Measurements from ENCODE around the gene P4HB. TPM values are rescaled to one million over a fixed set of nuclear protein-coding genes. Genes with fewer than 3 reads are reported as not detected.
"Not testable (repeated sequence)": the region's sequence is repeated elsewhere in the genome, so short reads cannot be mapped to it uniquely, and the experiment has no call there.

P4HB gene
- total RNA-seq, 1 donor = 1,240 TPM

- H3K79me2 ChIP-seq (ENCODE audit: insufficient read depth, low read length) = no peaks in the 10 kb centered on the region
- H3K9me3 ChIP-seq (ENCODE audit: low read depth, low read length) = no peaks in the 10 kb centered on the region
- H3K4me1 ChIP-seq (ENCODE audit: insufficient read depth, low read length) = no peaks in the 10 kb centered on the region
- no peak for TF ChIP-seq CTCF (IDR thresholded peaks at IDR 0.05; ENCODE audit: extremely low read depth, low read depth, low read length)
- H3K4me2 ChIP-seq (ENCODE audit: insufficient read depth, low read length) = no peak overlapping the region
- H4K20me1 ChIP-seq (ENCODE audit: insufficient read depth, low read length) = peaks cover 24% of the 10 kb centered on the region
- no peak for DNase-seq (ENCODE audit: insufficient read length, low spot score, missing footprints)
- H3K4me3 ChIP-seq (ENCODE audit: insufficient read depth, low read length) = no peak overlapping the region
- no peak overlapping the region for H3K27ac ChIP-seq (ENCODE audit: low read depth, low read length)
- no peaks in the 10 kb centered on the region for H3K27me3 ChIP-seq (ENCODE audit: insufficient read depth, low read length)
- H2AFZ ChIP-seq (ENCODE audit: low read length) = no peak overlapping the region
- peaks cover 56% of the 10 kb centered on the region for H3K36me3 ChIP-seq (ENCODE audit: insufficient read depth, low read length)
These were observed 17.4 kb downstream of the P4HB start for GRCh38 chr17:81842725-81843504.

- no peaks in the 10 kb centered on the region for H3K79me2 ChIP-seq (ENCODE audit: insufficient read depth, low read length)
- TF ChIP-seq CTCF (IDR thresholded peaks at IDR 0.05; ENCODE audit: extremely low read depth, low read depth, low read length) = no peak
- no peak overlapping the region for H3K4me2 ChIP-seq (ENCODE audit: insufficient read depth, low read length)
- no peak overlapping the region for H3K27ac ChIP-seq (ENCODE audit: low read depth, low read length)
- H3K27me3 ChIP-seq (ENCODE audit: insufficient read depth, low read length) = no peaks in the 10 kb centered on the region
- no peaks in the 10 kb centered on the region for H3K9me3 ChIP-seq (ENCODE audit: low read depth, low read length)
- no peak for DNase-seq (ENCODE audit: insufficient read length, low spot score, missing footprints)
- no peak overlapping the region for H3K4me3 ChIP-seq (ENCODE audit: insufficient read depth, low read length)
- H4K20me1 ChIP-seq (ENCODE audit: insufficient read depth, low read length) = peaks cover 24% of the 10 kb centered on the region
- no peaks in the 10 kb centered on the region for H3K4me1 ChIP-seq (ENCODE audit: insufficient read depth, low read length)
- no peak overlapping the region for H2AFZ ChIP-seq (ENCODE audit: low read length)
- H3K36me3 ChIP-seq (ENCODE audit: insufficient read depth, low read length) = peaks cover 53% of the 10 kb centered on the region
These were observed 18.0 kb downstream of the P4HB start for GRCh38 chr17:81842378-81842724.

DNA sequence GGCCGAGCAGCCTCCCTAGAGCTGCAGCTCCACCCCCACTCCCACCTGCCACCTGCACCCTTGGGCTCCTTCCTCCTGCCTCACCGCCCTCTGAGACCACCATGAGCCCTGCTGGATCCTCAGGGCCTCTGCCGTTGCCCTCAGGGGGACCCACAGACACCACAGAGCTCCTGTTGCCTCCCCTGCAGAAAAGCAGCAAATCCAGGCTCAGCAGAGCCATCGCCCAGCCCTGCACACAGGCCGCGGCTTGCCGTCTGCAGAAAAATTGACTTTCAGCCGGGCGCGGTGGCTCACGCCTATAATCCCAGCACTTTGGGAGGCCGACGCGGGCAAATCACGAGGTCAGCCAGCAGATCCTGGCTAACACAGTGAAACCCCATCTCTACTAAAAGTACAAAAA, 18.5 kb downstream of the P4HB start:
- Histone ChIP-seq H3K27ac (ENCODE audit: low read depth, low read length) (no peak overlapping the region), H3K27me3 (ENCODE audit: insufficient read depth, low read length) (no peaks in the 10 kb centered on the region), H3K4me2 (ENCODE audit: insufficient read depth, low read length) (no peak overlapping the region), H2AFZ (ENCODE audit: low read length) (no peak overlapping the region), H3K4me1 (ENCODE audit: insufficient read depth, low read length) (no peaks in the 10 kb centered on the region), H3K4me3 (ENCODE audit: insufficient read depth, low read length) (no peak overlapping the region), H4K20me1 (ENCODE audit: insufficient read depth, low read length) (peaks cover 24% of the 10 kb centered on the region), H3K9me3 (ENCODE audit: low read depth, low read length) (no peaks in the 10 kb centered on the region), H3K79me2 (ENCODE audit: insufficient read depth, low read length) (no peaks in the 10 kb centered on the region), H3K36me3 (ENCODE audit: insufficient read depth, low read length) (peaks cover 48% of the 10 kb centered on the region)
- DNase-seq (ENCODE audit: insufficient read length, low spot score, missing footprints) = no peak
- no peak for TF ChIP-seq CTCF (IDR thresholded peaks at IDR 0.05; ENCODE audit: extremely low read depth, low read depth, low read length)

DNA sequence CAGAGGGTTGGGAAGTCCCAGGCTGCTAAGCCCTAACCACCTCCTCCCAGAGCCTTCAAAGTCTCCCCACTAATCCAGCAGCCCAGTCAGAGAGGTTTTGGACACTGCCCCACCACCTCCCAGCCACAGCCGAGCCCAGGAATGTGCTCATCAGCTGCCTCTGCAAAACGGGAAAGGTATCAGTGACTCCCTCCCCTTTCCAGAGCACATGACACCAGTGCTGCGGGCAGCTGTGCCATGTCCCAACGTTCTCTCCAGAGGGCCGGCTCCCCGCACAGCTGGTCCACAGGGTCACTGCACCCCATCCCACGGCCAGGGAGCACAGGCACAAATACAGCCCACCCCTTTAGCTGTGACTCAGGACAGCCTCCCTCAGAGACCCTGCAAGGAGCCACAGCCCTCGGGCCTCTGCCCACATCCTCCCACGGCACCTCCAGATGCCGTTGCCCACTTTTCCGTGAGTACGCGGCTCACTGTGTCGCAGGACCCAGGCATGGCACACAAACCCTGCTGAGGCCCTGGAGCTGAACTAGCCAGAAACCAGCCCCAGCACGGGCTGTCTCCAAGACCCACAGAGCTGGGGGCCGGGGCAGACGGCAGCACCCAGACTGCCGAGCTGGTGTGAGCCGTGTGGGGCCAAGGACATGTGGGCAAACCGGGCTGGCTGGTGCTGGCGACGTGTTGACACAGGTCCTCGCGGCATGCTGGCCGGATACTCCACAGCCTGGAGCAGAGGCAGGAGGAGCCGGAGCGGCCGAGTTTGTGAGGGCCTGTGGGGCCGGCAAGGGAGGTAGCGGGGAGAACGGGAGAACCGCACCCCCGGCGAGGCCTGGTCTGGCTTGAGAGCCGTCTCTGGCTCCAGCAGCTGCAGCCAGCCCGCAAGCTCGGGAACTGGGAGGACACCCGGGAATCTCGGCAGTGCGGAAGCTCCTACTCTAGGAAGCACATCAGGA, 19.2 kb downstream of the P4HB start:
- H3K79me2 ChIP-seq (ENCODE audit: insufficient read depth, low read length) = no peaks in the 10 kb centered on the region
- no peaks in the 10 kb centered on the region for H3K27me3 ChIP-seq (ENCODE audit: insufficient read depth, low read length)
- peaks cover 40% of the 10 kb centered on the region for H3K36me3 ChIP-seq (ENCODE audit: insufficient read depth, low read length)
- no peak overlapping the region for H3K27ac ChIP-seq (ENCODE audit: low read depth, low read length)
- H2AFZ ChIP-seq (ENCODE audit: low read length) = no peak overlapping the region
- DNase-seq (ENCODE audit: insufficient read length, low spot score, missing footprints) = no peak
- H3K9me3 ChIP-seq (ENCODE audit: low read depth, low read length) = no peaks in the 10 kb centered on the region
- TF ChIP-seq CTCF (IDR thresholded peaks at IDR 0.05; ENCODE audit: extremely low read depth, low read depth, low read length) = no peak
- no peak overlapping the region for H3K4me2 ChIP-seq (ENCODE audit: insufficient read depth, low read length)
- no peaks in the 10 kb centered on the region for H3K4me1 ChIP-seq (ENCODE audit: insufficient read depth, low read length)
- H3K4me3 ChIP-seq (ENCODE audit: insufficient read depth, low read length) = no peak overlapping the region
- H4K20me1 ChIP-seq (ENCODE audit: insufficient read depth, low read length) = peaks cover 24% of the 10 kb centered on the region

DNA sequence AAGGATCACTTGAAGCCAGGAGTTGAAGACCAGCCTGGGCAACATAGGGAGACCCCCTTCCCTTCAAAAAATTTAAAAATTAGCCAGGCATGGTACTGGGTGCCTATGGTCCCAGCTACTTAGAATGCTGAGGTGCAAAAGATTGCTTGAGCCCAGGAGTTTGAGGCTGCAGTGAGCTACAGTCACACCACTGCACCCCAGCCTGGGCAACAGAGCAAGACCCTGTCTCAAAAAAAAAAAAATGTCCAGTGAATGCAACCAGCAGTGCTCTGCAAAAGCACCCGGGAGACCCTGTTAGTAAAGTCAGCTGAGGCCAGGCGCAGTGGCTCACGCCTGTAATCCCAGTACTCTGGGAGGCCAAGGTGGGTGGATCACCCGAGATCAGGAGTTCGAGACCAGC, 20.3 kb downstream of the P4HB start:
- H3K27ac ChIP-seq (ENCODE audit: low read depth, low read length); H3K4me2 ChIP-seq (ENCODE audit: insufficient read depth, low read length); H3K4me3 ChIP-seq (ENCODE audit: insufficient read depth, low read length); H2AFZ ChIP-seq (ENCODE audit: low read length); H3K9me3 ChIP-seq (ENCODE audit: low read depth, low read length); H3K4me1 ChIP-seq (ENCODE audit: insufficient read depth, low read length); H3K27me3 ChIP-seq (ENCODE audit: insufficient read depth, low read length); DNase-seq (ENCODE audit: insufficient read length, low spot score, missing footprints); H3K79me2 ChIP-seq (ENCODE audit: insufficient read depth, low read length): not testable (repeated sequence)
- peaks cover 19% of the 10 kb centered on the region for H4K20me1 ChIP-seq (ENCODE audit: insufficient read depth, low read length)
- peaks cover 30% of the 10 kb centered on the region for H3K36me3 ChIP-seq (ENCODE audit: insufficient read depth, low read length)
